Measurements from ENCODE around the gene SOX13.

GRCh38 chr1:204085876-204086275 lies 13.0 kb downstream of the SOX13 start:
- TF ChIP-seq, protein P1, sequence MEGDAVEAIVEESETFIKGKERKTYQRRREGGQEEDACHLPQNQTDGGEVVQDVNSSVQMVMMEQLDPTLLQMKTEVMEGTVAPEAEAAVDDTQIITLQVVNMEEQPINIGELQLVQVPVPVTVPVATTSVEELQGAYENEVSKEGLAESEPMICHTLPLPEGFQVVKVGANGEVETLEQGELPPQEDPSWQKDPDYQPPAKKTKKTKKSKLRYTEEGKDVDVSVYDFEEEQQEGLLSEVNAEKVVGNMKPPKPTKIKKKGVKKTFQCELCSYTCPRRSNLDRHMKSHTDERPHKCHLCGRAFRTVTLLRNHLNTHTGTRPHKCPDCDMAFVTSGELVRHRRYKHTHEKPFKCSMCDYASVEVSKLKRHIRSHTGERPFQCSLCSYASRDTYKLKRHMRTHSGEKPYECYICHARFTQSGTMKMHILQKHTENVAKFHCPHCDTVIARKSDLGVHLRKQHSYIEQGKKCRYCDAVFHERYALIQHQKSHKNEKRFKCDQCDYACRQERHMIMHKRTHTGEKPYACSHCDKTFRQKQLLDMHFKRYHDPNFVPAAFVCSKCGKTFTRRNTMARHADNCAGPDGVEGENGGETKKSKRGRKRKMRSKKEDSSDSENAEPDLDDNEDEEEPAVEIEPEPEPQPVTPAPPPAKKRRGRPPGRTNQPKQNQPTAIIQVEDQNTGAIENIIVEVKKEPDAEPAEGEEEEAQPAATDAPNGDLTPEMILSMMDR (IDR thresholded peaks at IDR 0.05; ENCODE audit: low read depth, low read length, poor library complexity, severe bottlenecking) = no peak
- TF ChIP-seq EZH2phosphoT487 (IDR thresholded peaks at IDR 0.05; ENCODE audit: borderline replicate concordance, low read length) = no peak

Data from DOHH2 (cell line).